ENCODE results near the gene ENKD1. TPM values are rescaled to one million over a fixed set of nuclear protein-coding genes. Genes with fewer than 3 reads are reported as not detected.
A peak's percentile ranks its signal among the peaks of the same experiment; 100 is the strongest.

The ENKD1 gene
- total and polyA plus RNA-seq, 2 of the 13 experiments (the other 11 are each of a cell fraction or from before 2014, with no cell fraction given): 10.8 to 20.8 TPM

GRCh38 chr16:67659675-67660563 is 6.6 kb downstream of the ENKD1 start, which contains the start of gene ACD (continued):
- TF ChIP-seq, protein P1, sequence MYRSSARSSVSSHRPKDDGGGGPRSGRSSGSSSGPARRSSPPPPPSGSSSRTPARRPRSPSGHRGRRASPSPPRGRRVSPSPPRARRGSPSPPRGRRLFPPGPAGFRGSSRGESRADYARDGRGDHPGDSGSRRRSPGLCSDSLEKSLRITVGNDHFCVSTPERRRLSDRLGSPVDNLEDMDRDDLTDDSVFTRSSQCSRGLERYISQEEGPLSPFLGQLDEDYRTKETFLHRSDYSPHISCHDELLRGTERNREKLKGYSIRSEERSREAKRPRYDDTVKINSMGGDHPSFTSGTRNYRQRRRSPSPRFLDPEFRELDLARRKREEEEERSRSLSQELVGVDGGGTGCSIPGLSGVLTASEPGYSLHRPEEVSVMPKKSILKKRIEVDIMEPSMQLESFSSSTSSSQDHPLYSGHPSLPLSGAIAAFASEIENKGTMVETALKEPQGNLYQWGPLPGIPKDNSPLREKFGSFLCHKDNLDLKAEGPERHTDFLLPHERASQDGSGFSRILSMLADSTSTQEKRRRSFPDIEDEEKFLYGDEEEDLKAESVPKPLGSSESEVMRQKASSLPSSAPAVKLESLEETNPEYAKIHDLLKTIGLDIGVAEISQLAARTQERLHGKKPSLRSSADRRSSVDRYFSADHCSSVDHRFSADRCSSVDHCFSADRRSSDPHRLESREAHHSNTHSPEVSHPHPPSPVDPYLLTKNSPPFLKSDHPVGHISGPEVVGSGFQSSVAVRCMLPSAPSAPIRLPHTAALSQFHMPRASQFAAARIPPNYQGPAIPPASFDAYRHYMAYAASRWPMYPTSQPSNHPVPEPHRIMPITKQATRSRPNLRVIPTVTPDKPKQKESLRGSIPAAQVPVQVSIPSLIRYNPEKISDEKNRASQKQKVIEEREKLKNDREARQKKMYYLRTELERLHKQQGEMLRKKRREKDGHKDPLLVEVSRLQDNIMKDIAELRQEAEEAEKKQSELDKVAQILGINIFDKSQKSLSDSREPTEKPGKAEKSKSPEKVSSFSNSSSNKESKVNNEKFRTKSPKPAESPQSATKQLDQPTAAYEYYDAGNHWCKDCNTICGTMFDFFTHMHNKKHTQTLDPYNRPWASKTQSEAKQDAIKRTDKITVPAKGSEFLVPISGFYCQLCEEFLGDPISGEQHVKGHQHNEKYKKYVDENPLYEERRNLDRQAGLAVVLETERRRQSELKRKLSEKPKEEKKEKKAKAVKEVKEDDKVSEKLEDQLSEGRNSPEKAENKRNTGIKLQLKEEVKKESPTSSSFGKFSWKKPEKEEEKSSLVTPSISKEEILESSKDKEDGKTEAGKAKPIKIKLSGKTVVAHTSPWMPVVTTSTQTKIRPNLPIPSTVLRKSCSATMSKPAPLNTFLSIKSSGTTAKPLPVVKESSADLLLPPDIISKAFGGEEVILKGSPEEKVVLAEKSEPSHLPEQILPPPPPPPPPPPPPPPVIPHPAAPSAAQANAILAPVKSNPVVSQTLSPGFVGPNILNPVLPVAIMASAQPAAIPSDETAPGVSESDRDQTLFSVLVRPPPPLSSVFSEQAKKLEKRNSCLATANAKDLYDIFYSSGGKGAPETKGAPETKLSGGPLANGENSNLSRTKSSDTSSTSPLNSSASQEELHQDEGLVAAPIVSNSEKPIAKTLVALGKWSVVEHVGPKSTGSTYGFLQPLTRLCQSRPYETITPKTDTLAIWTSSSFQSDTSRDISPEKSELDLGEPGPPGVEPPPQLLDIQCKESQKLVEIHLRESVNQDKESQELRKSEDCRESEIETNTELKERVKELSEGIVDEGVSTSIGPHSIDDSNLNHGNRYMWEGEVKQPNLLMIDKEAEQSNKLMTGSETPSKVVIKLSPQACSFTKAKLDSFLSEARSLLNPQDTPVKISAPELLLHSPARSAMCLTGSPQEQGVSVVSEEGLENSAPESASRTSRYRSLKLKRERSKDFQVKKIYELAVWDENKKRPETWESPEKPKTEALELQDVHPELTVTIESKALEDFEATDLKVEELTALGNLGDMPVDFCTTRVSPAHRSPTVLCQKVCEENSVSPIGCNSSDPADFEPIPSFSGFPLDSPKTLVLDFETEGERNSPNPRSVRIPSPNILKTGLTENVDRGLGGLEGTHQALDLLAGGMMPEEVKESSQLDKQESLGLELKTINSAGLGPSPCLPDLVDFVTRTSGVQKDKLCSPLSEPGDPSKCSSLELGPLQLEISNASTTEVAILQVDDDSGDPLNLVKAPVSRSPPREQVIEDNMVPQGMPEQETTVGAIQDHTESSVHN (CRISPR knock-in tag; IDR thresholded peaks at IDR 0.05): peak; percentile 81; the same call in 1 of the 2 replicates
- peak; percentile 91 for TF ChIP-seq YEATS2 (CRISPR knock-in tag; IDR thresholded peaks at IDR 0.05; ENCODE audit: borderline replicate concordance)
- TF ChIP-seq SOX6 (IDR thresholded peaks at IDR 0.05): no peak
- peak; percentile 11; the same call in 1 of the 2 replicates for TF ChIP-seq SOX6 (CRISPR knock-in tag; IDR thresholded peaks at IDR 0.05)
- no peak for TF ChIP-seq MED1 (CRISPR knock-in tag; IDR thresholded peaks at IDR 0.05)
- peak; percentile 65; the same call in 1 of the 2 replicates for TF ChIP-seq JUN (CRISPR knock-in tag; IDR thresholded peaks at IDR 0.05)
- TF ChIP-seq GFI1 (CRISPR knock-in tag; IDR thresholded peaks at IDR 0.05; ENCODE audit: borderline replicate concordance): peak; percentile 66; the same call in 1 of the 2 replicates
- no peak for TF ChIP-seq ZNF644 (CRISPR knock-in tag; IDR thresholded peaks at IDR 0.05; ENCODE audit: low read depth)
- TF ChIP-seq ZNF18 (CRISPR knock-in tag; IDR thresholded peaks at IDR 0.05; ENCODE audit: insufficient replicate concordance): no peak
- no peak for TF ChIP-seq NFRKB (IDR thresholded peaks at IDR 0.05)
- TF ChIP-seq EED (CRISPR knock-in tag; IDR thresholded peaks at IDR 0.05): peak; percentile 71
- TF ChIP-seq KDM5B (CRISPR knock-in tag; IDR thresholded peaks at IDR 0.05; ENCODE audit: borderline replicate concordance): peak; percentile 58; the same call in 1 of the 2 replicates
- TF ChIP-seq CHCHD3 (CRISPR knock-in tag; IDR thresholded peaks at IDR 0.05): peak; percentile 89; the same call in 1 of the 2 replicates
- TF ChIP-seq ZKSCAN1 (IDR thresholded peaks at IDR 0.05; ENCODE audit: low read length): no peak
- TF ChIP-seq PHF8 (CRISPR knock-in tag; IDR thresholded peaks at IDR 0.05): peak; percentile 98
- peak; percentile 18; the same call in 1 of the 2 replicates for TF ChIP-seq ZFP90 (CRISPR knock-in tag; IDR thresholded peaks at IDR 0.05; ENCODE audit: borderline replicate concordance)
- peak; percentile 93 for TF ChIP-seq ZNF501 (CRISPR knock-in tag; IDR thresholded peaks at IDR 0.05)
- peak; percentile 51 for TF ChIP-seq DR1 (CRISPR knock-in tag; IDR thresholded peaks at IDR 0.05)
- peak; percentile 63; the same call in 1 of the 2 replicates for TF ChIP-seq MYC (CRISPR knock-in tag; IDR thresholded peaks at IDR 0.05; ENCODE audit: borderline replicate concordance)
- TF ChIP-seq KDM4B (CRISPR knock-in tag; IDR thresholded peaks at IDR 0.05): peak; percentile 73
- peak; percentile 76 for TF ChIP-seq ZNF556 (CRISPR knock-in tag; IDR thresholded peaks at IDR 0.05; ENCODE audit: borderline replicate concordance)

All from HepG2 (cell line).